ENCODE data around the gene OTOP2.
"Not testable (repeated sequence)": the region's sequence is repeated elsewhere in the genome, so short reads cannot be mapped to it uniquely, and the experiment has no call there.

Gene OTOP2

DNA sequence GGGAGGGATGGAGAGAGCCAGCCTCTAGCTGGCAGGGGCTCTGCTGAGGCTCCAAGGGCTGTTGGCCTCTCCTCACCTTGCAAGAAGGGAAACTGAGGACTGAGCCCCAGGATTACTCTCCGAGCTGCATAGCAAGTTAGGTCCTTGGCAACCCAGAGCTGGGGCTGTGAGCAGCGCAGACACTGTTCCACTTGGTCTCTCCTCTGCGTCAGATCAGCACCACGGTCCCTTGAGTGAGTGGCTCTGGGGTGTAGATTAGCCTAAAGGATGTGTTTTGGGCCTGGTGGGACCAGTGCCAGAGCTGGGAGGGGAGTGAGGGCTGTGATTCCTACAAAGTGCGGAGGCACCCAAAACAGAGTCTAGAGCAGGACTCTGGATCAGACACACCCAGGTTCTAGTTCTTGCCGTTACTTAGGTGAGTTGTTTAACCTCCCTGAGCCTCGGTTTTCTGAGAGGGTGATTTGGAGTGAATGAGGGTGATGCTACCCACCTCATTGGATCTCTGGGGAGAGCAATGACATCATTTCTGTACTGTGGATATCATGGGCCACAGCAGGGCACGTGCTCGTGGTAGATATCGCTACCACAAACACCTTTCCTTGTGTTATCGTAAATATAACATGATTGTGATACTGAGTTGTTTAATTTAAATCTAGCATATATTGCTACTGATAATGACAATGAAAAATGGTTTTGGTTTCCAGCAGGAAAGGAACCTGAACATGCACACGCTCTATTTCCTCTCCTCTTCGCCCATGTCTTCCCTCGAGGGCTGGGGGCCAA is 22.5 kb upstream of the OTOP2 start:
- no peak for DNase-seq

DNA sequence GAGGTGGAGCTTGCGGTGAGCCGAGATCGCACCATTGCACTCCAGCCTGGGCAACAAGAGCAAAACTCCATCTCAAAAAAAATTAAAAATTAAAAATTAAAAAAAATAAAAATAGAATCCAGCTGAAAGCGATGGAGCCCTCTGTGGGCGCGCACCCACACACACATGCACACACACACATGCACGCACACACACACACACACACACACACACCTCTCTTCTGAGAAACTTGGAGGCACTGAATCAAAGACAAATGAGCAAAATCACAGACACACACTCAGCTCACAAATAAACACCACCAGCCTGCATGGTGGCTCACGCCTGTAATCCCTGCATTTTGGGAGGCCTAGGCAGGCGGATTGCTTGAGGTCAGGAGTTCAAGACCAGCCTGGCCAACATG is 21.0 kb upstream of the OTOP2 start:
- DNase-seq = no peak

DNA sequence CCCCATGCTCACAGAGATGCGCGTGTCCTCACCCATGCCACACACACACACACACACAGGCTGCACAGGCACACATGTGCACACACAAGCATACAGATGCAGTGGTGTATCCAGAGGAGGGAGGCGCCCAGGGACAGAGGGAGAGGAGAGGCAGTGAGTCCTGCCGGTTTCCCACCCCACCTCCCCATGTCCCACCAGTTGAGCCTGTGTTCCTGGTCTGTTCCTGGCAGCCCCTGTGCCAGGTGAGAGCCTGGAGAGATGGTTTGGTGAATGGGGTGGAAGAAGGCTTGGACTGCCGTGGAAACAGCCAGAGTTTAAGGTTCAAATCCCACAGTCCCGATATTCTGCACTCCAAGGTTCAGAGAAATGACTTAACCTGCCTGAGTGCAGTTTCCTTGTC is 20.4 kb upstream of the OTOP2 start:
- DNase-seq = no peak

DNA sequence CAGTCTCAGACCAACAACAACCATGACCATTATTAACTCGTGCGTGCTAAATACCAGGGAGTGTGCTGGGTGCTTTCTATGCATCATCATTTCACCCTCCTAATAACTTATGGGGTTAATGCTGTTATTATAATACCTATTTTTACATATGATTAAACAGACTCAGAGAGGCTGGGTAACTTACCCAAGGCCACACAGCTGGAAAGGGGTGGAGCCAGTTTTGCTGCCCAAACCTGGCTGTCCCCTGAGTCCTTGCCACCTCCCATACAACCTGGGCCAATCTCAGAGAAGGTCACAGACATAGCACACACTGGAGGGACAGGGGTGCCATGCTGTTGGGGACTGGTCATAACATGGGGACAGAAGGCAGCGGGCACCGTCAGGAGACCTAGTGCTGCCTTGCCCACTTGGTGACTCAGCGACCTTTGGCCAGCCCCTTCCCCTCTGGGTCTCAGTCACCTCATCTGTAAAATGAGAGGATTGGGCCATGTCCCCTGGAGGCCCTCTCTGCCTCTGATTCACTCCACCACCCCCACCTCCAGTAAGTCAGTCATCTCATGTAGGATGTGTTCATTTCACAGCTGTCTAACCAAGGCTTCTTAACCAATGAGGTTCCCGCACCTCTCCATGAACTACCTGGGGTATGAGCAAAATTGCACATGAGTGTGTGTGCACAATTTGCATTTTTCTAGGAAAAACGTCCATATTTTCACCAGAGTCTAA is 19.2 kb upstream of the OTOP2 start:
- DNase-seq = no peak

DNA sequence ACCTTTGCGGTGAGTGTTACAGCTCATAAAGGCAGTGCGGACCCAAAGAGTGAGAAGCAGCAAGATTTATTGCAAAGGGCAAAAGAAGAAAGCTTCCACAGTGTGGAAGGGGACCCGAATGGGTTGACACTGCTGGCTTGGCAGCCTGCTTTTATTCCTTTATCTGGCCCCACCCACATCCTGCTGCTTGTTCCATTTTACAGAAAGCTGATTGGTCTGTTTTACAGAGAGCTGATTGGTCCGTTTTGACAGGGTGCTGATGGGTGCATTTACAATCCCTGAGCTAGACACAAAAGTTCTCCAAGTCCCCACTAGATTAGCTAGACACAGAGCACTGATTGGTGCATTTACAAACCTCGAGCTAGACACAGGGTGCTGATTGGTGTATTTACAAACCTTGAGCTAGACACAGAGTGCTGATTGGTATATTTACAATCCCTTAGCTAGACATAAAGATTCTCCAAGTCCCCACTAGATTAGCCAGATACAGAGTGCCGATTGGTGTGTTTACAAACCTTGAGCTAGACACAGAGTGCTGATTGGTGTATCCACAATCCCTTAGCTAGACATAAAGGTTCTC is 17.8 kb upstream of the OTOP2 start:
- DNase-seq = not testable (repeated sequence)

DNA sequence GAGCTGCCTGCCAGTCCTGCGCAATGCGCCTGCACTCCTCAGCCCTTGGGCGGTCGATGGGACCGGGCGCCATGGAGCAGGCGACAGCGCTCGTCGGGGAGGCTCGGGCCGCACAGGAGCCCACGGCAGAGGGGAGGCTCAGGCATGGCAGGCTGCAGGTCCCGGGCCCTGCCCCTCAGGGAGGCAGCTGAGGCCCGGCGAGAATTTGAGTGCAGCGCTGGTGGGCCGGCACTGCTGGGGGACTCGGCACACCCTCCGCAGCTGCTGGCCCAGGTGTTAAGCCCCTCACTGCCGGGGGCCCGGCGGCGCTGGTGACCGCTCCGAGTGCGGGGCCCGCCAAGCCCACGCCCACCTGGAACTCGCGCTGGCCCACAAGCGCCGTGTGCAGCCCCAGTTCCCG is 17.1 kb upstream of the OTOP2 start:
- no peak for DNase-seq

DNA sequence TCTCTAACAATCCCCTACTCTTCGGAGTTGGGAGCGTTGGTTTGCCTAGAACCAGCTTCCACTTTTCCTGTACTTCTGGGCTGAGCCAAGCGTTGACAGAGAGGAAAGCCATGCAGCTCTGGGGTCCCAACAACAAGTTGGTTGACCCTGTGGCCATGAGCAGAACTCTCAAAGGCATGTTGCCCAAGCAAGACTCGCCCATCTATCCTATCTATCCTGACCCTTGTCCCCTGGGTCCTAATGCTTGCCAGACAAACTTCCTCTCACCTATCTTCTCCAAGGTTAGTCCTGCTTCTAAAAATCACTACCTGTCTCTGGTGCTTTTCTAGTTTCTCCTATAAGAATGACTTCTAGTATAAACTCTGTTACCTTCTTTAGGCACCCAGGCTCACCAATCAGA is 15.0 kb upstream of the OTOP2 start:
- DNase-seq = not testable (repeated sequence)

DNA sequence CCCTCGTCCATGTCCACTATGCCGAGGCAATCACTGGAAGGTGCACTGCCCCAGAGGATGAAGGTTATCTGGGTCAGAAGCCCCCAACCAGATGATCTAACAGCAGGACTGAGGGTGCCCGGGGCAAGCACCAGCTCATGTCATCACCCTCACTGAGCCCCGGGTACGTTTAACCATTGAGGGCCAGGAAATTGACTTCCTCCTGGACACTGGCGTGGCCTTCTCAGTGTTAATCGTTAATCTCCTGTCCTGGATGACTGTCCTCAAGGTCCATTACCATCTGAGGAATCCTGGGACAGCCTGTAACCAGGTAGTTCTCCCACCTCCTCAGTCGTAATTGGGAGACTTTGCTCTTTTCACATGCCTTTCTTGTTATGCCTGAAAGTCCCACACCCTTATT is 12.7 kb upstream of the OTOP2 start:
- not testable (repeated sequence) for DNase-seq

DNA sequence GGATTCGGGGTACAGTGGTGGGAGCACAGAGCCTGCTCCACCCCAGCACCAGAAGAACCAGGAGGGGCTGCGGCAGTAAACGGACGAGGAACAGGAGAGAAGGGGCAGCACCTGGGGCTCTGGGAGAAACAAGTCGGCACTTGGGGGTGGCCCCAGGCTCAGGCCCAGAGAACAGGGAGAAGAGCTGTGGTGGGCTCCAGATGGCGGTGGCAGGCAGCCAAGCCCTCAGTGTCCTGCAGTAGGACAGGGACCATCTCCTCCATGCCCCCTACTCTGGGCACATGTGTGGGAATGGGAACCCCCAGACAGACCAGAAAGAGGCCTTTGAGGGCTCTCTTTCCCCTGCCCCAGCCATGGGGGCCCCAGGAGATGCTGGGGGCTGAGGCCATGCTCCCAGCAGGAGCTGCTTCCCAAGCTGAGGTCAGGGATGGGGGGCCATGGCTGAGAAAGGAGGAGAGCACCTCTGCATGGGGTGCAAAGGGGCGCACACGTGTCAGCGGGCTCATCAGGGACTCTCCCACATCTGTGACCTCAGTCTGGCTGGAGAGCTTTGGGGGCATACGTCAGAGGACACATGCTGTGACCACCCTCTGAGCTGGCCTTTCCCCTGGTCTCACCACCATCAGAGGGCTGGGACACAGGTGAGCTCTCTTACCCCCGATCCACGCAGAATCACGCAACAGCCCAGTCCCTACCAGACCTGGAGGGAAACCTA is 7.8 kb upstream of the OTOP2 start:
- DNase-seq = no peak

DNA sequence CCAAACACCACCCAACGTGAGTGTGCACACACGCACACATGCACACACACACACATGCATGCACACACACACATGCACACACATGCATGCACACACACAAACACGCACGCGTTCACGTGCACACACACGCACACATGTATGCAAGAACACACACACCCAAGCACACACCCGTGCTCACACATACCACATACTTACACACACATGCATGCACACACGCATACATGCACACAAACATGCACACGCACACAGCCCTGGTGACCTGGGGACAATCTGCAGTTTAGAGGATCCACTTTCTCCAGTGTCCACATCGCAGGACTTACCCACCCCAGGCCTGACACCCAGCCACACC is 7.2 kb upstream of the OTOP2 start:
- DNase-seq = no peak

DNA sequence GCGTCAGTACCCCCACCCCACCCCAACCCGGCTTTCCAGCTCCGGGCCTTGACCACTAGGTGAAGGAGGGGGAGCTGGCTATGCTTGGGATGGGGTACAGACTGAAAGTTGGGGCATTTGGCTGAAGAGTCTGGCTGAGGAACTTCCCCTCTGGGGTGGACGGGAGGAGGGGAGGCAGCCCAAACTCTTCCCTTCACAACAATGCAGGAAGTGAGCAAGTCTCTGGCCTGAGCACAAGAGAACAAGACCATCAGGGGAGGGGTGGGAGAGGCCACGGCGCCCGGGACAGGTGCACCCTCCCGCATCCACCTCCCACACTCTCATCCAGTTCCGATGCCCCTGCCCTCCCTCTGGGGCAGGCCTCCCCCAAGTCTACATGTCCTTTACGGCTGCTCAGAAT is 6.6 kb upstream of the OTOP2 start:
- DNase-seq = no peak

DNA sequence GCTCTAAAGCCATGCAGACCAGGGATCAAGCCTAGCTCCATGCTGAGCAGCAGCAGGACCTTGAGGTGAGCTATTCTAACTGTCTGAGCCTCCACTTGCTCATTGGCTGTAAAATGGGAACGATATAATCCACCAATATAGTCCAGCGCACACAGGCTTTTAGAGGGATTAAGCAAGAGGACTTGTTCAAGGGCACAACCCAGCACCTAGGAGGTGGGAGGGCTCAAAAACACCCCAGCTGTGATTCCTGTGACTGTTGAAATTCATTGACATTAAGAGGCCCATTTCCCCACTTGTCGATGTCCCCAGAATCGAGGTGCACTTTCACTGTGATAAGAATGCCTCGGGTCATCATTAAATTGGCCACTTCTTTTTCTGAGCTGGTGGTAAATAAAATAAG is 5.2 kb upstream of the OTOP2 start:
- DNase-seq = no peak

DNA sequence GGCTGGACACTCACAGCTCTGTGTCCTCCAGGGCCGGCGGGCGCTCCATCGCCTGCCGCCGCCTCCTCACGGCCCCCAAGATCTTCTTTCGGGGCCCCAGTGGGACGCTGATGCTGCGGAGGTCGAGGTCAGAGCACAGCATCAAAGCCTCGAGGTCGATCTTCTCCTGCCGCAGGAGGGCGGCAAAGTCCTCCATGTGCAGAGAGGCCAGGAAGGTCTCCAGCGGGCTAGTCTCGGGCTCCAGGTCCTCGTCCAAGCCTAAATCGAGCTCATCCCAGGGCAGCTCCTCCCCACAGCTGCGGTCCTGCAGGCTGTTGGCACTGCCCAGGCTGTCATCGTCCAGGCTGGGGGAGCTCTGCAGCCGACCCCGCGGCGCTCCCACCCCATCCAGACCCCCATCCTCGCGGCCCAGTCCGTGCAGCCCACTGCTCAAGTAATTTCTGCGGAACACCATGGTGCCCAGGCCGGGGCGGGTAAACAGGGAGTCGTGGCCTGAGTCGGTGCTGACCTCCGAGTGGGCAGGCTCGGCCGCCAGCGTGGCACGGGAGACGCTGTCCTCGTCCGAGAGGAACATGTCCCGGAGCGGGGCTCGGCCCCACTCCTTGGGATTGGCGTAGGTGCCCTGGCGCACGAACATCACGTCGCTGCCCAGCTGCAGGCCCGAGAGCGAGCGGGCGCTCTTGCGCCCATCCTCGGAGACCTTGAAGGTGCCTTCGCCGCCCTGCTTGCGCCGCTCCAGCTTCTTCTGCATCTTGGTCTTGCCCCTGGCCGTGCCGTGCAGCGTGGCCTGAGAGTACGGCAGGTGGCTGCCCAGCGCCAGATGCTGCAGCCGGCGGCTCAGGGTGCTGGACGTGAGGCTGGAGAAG is 4.4 kb upstream of the OTOP2 start:
- DNase-seq = no peak

DNA sequence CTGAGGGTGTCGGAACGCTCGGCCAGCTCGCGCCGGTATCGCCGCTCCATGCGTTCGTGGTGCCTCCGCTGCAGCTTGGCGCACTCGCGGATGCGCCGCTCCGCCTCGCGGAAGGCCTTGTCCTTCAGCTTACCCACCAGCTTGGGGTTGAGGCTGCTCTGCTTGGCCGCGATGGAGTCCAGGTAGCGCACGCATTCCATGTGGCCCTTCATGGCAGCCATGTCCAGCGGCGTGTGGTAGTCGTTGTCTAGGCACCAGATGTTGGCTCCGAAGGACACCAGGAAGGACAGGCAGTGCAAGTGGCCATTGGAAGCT is 3.8 kb upstream of the OTOP2 start:
- DNase-seq = no peak

DNA sequence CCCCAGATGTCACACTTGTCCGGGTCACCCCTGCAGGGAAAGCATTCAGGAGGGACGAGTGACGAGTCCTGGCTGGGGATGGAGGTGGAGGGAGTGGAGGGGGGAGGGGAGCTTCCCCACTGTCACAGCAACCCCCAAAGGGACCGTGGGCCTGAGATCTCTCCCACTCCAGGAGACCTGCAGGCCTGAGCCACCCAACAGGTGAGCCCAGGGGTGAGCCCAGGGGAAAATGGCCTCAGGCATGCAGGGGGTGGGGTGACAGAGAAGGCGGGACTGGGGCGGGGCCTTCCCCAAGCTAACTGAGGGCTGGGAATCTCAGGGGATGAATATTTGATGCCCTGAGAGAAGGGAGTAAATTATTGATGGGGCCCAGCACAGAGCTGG is 3.4 kb upstream of the OTOP2 start:
- no peak for DNase-seq

DNA sequence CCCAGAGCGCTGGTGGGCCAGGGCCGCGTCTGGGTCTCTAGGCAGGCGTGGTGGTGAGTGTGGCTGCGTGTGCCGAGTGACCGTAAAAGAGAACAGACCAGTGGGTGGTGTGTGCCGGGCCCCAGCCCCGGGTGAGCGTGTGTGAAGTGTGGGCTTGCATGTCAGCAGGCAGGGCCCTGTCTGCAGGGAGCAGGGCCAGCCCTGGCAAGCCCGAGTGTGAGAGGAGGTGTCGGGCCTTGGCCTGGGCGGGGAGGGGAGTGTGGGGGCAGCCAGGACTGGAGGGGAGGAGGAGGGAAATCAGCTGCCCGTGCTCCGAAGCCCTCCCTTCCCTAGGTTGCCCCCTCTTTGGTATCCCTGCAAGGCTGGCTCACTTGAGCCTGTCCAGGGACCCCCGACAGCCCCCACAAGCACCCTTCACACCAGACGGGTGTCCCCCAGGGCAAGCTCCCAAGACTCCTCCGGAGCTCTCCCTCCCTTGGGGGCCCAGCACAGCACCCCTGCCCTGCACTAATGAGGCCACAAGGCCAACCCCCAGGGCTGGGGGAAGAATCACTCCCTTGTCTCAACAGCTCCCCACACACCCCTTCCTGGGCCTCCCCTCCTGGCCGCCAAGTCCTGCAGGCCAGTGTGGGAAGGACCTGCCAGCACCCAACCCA is 2.9 kb upstream of the OTOP2 start:
- no peak for DNase-seq

DNA sequence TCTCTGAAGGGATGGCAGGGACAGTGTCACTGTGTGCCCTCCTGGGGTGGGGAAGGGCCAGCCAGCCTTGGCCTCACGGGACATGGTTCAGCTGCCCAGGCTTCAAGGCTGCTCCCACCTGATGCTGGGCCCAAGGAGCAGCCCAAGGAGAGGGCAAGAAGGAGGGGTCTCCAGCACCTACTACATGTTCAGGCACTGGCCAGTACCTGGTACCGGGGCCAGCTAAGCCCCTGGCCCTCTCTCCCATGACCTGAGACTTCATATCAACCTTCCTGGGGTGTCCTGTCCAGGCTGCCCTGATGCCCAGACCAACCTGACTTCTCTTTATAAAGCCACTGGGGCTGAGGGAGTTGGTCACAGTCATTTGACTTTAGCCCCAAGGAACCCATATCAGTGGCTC is 2.3 kb upstream of the OTOP2 start:
- DNase-seq = no peak

DNA sequence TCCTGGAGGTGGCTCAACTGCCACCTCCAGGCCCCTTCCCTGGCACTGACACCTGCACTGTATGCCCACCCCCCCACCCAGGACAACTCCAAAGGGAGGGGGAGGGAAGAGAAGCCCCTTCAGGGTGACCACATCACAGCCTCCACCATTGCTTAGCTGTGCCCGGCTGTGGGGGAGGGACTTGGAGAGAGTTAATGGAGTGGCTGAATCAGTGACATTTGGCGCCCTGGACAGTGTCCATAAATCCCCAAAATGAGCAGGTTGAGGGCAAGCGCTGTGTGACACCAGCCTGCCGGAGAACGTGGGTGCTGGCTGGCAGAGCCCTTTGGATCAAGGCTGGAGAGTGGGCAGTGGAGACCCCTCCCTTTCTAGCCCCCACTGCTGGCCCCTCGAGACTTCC is 1.9 kb upstream of the OTOP2 start:
- no peak for DNase-seq

DNA sequence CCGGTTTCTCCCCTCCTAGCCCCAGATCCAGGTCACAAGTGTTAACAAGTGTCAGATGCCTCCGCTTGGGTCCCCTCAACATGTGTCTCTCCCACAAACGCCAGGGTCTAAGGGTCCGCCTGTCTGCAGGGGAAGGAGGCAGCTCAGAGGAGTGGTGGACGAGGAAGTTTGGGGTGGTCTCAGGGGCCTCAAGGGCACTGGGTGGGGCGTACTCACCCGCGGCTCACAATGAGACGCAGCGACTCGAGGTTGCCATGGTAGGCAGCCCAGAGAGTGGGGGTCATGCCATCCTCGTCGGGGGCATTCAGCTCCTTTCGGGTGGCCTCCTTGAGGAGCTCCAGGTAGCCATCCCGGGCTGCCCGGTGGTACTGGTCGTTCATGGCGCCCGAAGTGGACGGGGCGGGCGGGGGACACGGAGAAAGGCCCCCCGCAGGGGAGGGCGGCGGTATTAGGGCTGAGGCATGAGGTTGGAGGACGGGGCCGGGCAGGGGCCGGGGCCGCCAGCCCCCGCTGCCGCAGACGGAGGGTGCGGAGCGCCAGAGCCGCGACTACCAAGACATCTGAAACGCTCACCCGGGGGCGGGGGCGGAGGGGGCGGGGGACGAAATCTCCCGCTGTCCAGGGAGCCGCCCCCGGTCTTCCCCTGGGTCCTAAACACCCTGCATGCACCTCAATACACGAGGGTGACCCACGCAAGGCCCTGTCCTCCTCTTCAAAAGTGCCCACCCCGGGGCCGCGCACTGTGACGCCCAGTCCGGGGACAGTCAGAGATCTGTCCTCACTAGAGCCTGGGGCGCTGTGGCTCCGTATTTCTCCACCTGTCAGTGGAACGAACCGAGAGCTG is 1.2 kb upstream of the OTOP2 start, which contains the start of gene USH1G:
Gene USH1G (minus strand): TSS at position 562 of the 844 bp plus-strand sequence. CDS start 182 bp downstream, at position 380.
- no peak for DNase-seq

DNA sequence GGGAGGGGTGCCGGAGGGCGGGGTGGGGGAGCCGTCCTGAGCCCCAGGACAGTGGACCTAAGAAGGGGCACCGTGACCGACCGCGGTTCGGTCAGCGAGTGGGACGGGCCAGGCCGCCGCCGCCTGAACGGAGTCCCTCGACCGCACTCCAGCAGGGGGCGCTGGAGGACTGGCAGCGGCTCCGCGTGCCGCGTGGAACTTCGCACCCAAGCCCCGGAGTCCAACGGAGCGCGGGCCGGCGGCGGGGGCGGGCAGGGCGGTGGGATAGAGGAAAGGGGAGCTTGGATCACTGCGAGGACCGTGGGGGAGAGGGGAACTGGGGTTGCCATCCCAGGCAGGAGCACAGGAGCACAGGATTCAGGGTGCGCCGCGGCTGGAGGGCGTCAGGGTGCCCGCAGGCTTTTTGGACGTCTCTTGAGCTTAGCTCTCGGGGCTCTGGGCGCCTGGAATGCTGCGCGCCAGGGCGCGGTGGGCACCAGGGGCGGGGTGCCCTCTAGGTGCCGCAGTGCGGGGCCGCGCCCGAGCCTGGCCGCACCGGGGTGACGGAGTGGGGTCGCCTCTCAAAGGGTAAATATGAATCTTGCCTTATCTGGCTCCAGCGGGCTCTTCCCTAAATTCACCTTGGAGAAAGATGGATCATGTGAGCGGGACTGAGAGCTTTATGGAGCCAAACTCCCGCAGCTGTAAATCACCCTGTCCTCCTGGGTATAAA is 379 bp upstream of the OTOP2 start:
- DNase-seq = no peak

DNA sequence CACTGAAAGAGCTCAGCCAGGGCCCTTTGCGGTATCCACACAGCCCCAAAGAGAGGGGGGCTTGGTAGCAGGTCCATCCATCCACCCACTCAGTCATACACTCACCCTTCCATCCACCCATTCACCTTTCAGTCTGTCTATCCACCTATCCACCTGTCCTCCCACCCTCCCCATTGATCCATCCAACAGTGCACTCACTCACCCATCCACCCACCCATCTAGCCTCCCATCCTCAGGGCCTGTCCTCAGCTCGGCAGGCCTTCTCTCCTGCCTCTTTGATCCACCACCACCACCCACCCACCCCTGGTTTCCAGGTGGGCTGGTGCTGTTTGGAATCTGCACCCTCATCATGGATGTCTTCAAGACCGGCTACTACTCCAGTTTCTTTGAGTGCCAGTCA is 1.2 kb downstream of the OTOP2 start:
- no peak for DNase-seq

All from NCI-H524 treated with DMSO at 0.1 percent for 48 hours (cell line).